Measurements from ENCODE around the gene AFTPH.
A peak's percentile ranks its signal among the peaks of the same experiment; 100 is the strongest.

Gene AFTPH

GRCh38 chr2:64593035-64593655 lies 69.0 kb downstream of the AFTPH start:
- peak; percentile 41 for DNase-seq

- peak; percentile 63 for DNase-seq
These were observed 70.3 kb downstream of the AFTPH start for GRCh38 chr2:64594226-64594989.

- no peak for DNase-seq
These were observed 71.5 kb downstream of the AFTPH start for GRCh38 chr2:64595397-64596176.

DNA sequence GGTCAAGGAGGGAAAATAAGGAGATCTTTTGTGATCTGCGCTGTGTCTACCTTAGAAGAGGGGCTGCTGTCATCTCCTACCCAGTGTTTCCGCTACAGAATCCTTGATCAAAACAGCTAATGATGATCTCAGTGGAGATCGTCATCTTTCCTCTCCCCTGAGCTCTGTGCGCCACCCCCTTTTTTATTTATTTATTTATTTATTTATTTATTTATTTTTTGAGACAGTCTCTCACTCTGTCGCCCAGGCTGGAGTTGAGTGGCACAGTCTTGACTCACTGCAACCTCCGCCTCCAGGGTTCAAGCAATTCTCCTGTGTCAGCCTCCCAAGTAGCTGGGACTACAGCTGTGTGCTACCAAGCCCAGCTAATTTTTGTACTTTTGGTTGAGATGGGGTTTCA lies 74.1 kb downstream of the AFTPH start:
- DNase-seq, result no peak

DNA sequence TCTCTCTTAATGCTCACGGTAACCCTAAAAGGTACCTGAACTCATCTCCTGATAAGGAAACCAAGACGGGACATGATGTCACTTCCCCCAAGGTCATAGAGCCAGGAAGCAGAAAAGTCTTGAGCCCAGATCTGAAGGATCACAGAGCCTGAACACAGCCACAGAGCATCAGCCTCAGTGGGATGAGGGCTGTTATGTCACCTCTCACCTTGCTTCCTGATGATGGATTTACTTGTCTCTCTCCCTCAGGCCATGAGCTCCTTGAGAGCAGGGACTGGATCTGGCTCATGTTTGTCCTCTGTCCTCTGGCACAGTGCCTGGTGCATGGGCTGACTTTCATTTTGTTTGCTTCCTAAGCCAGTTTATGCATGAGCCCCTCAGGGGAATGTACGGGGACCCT lies 75.3 kb downstream of the AFTPH start:
- no peak for DNase-seq

DNA sequence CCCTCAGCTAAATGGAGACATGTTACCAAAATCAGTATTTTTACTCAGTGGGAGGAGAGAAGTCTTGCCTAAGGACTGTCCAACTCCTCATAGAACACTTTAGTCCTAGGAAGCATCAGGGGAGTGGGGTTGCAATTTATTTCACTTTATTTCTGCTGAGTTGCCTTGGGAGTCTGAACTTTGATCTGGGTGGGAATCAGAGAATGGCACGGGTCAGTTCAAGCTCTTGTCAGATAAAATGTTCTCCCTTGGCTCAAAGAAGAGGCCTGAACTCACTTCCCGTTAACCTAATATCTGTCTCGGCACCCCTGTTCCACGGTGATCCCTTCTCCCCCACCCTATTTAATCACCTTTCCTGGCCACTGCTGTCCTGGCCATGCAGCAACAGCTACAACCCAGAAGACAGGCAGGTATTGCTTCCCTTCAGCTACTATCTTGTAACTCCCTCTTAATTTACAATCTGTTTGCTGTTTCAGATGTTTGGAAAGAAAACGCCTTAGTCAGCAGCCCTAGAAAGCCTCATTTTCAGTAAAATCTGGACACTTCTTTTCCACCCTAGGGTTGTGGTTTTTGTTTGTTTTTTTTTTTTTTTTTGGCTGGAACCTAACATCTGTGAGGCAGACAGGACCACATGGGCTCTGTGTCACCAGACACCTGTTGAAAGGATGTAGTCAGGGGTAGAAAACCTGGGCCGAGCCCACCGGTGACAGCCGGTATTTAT lies 77.1 kb downstream of the AFTPH start:
- DNase-seq, result no peak

- DNase-seq, result no peak
These were observed 77.8 kb downstream of the AFTPH start for GRCh38 chr2:64601785-64602391.

- no peak for DNase-seq
These were observed 78.3 kb downstream of the AFTPH start for GRCh38 chr2:64602436-64602835.

- no peak for DNase-seq
These were observed 80.0 kb downstream of the AFTPH start for GRCh38 chr2:64604155-64604554.

- DNase-seq, result no peak
These were observed 80.9 kb downstream of the AFTPH start for GRCh38 chr2:64605026-64605471.

- no peak for DNase-seq
These were observed 81.9 kb downstream of the AFTPH start for GRCh38 chr2:64605991-64606478.

GRCh38 chr2:64606479-64607363 lies 82.6 kb downstream of the AFTPH start:
- peak; percentile 92 for DNase-seq

GRCh38 chr2:64607381-64608304 lies 83.5 kb downstream of the AFTPH start:
- DNase-seq, result no peak

GRCh38 chr2:64608867-64609226 lies 84.7 kb downstream of the AFTPH start:
- DNase-seq, result no peak

DNA sequence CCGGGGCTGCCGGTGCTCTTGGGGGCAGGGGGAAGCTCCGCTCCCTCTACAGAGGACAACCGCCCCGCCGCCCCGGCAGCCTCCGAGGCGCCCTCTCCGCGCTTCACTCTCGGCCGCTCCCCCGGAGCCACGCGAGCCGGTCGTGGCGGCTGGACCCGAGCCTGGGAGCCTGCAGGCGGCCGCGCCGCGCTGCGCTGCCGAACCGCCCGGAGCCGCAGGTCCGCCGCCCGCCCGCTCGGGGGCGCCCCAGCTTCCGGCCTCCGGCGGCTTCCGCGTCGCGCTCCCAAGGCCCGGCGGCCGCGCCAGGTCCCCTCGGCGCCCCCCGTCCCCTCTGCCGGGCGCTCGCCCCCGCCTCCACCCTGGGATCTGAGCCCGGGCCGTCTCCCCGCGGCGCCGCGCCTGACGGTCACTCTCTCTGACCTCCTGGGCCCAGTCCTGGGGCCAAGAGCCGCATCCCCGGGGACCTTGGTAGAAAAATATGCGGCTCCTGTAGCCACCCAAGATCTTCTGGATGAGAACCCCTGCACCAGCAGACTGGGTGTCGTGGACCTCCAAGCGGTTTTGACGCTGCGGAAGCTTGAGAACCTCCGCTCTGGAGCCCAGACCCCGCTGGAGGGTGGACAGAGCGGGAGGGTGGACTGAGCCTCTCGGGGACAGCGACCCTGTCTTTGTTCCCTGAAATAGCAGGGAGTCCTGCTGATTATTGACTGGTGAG lies 85.3 kb downstream of the AFTPH start:
- peak; percentile 88 for DNase-seq

DNA sequence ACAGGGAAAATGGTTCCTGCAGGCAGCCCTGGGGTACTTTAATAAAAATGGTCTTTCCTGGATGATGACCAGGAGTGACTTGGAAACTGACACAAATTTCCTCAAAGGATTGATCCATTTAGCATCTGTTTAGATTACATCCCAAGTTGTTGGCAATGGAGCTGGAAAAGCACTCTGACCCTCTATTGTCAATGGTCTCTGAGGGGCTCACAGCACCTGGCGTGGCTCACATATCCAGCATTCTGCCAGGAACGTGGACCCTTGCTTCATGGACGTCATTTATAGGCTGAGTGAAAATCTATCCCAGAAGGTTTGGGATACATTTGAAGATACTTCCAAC lies 85.8 kb downstream of the AFTPH start:
- DNase-seq, result no peak

DNA sequence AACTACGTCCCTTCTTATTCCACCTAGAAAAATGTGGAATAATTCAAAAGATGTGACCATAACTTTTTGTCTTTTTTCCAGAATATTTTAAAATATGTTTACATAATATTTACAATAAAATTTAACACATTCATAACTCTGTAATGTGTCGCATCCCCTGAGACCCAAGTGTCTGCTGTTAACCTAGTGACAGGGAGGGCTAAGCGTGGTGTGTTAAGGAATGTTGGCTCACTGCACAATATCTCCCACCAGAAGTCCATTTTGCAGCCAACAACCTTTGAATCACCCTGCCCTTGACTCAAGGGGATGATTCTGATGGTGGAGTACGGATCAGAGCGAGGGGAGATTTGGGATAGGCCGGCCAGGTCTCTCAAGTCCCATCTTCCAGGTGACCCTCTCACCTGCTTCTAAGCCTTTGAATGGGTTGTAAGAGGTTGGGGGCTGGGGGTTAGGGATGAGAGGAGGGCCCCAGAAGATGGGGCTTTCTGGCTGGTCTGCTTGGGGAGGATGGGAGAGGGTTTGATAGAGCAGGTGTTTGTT lies 86.3 kb downstream of the AFTPH start:
- no peak for DNase-seq

DNA sequence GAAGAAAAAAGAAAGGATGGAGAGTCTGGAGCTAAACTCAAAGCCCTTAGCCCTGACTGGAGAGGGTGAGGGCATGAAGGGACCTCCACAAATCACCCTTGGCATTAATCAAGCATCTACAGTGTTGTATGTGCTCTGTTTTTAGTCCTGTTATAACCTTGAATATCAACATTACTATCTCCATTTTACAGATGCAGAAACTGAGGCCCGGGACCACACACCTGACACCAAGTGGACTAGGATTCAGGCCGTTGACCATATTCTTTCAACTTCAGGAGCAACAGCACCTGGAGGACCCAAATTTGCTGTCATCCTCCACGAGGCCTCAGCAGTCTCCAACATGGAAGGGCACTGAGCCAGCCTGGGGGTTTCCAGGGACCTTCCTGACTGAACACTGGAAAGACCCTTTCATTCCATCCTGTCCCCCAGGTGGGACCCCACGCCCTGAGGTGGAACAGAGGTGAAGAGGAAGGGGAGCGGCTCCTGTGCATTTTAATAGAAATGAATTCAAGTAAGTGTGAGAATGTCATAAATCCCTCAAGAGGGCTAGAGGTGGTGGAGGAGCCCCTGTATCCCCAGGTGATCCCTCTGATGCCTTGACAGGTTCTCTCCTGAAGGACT lies 88.6 kb downstream of the AFTPH start:
- no peak for DNase-seq

DNA sequence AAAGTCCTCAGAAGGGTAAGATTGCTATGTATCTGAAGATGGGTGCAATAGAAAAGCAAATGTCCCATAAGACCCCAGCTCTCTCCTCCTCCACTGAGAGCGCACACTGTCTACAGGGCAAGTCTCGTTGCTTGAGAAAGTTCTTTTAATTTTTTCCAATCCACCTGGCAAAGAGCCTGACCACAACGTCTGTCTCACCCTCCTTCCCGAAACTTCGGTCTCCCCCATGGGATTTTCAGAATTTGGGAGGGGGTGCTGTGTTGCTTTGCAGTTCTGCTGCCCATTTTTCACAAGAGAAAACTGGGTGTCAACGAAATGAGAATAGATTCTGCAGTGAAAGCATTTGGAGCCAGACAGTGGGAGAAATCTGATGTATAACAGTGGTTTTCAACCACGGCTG lies 89.1 kb downstream of the AFTPH start:
- DNase-seq, result no peak
